ENCODE results near the gene GATA6. TPM values are rescaled to one million over a fixed set of nuclear protein-coding genes. Genes with fewer than 3 reads are reported as not detected.

GATA6 gene
- total RNA-seq, 2 experiments from 2014 or later = not detected

- Mint-ChIP-seq H3K27ac (no peak overlapping the region), H3K4me3 (no peak overlapping the region), H3K4me1 (ENCODE audit: low read depth) (no peaks in the 10 kb centered on the region), H3K27me3 (ENCODE audit: low read depth) (no peaks in the 10 kb centered on the region), H3K36me3 (ENCODE audit: low read depth) (no peaks in the 10 kb centered on the region), H3K9me3 (no peaks in the 10 kb centered on the region)
- CTCF ChIA-PET = no interaction called here
- intact Hi-C loops (cut with micrococcal nuclease) = no loop called here
- no peak for DNase-seq
These were observed 81.2 kb downstream of the GATA6 start for GRCh38 chr18:22250591-22250996.

Other genes with a start within 250 kb of the GATA6 start
- gene CTAGE1, start 248.3 kb downstream of the GATA6 start, total RNA-seq = not detected

Data from activated naive CD4-positive, alpha-beta T cell treated with anti-CD3 and anti-CD28 coated beads for 36 hours (primary cell).